Activated CD4-positive, alpha-beta T cell treated with anti-CD3 and anti-CD28 coated beads, Interleukin-2, Interleukin-4, amounts not matched to agents 100 ng/mL and 50 ng/mL, durations not matched to agents 16 hours and 8 hours (primary cell): Measurements from ENCODE around the gene MYO15B.

Experiments used
- DNase-seq: peaks from one replicate; pipeline ENCODE4 v3.0.0-alpha.2; 2020; ENCODE audit warnings: low spot score

MYO15B gene

GRCh38 chr17:75639771-75640555, 52.4 kb downstream of the MYO15B start:
- no peak for DNase-seq

- no peak for DNase-seq
Measured at GRCh38 chr17:75640556-75641119, 53.0 kb downstream of the MYO15B start.

GRCh38 chr17:75641343-75641742, 53.7 kb downstream of the MYO15B start:
- no peak for DNase-seq

- DNase-seq: no peak
Measured at GRCh38 chr17:75642182-75642783, 54.7 kb downstream of the MYO15B start.

GRCh38 chr17:75642784-75643642, 55.4 kb downstream of the MYO15B start:
- no peak for DNase-seq

- DNase-seq: no peak
Measured at GRCh38 chr17:75643643-75644017, 56.0 kb downstream of the MYO15B start.

GRCh38 chr17:75645501-75645888, 57.9 kb downstream of the MYO15B start:
- no peak for DNase-seq

- DNase-seq: no peak
Measured at GRCh38 chr17:75645889-75646637, 58.5 kb downstream of the MYO15B start.

GRCh38 chr17:75646638-75646992, 59.0 kb downstream of the MYO15B start:
- DNase-seq: no peak

GRCh38 chr17:75647061-75647460, 59.5 kb downstream of the MYO15B start:
- DNase-seq: no peak

GRCh38 chr17:75647921-75648320, 60.3 kb downstream of the MYO15B start:
- DNase-seq: no peak

GRCh38 chr17:75649687-75650086, 62.1 kb downstream of the MYO15B start:
- DNase-seq: no peak

GRCh38 chr17:75650874-75651273, 63.3 kb downstream of the MYO15B start:
- no peak for DNase-seq

GRCh38 chr17:75652341-75652740, 64.7 kb downstream of the MYO15B start:
- no peak for DNase-seq

- peak; percentile 18 for DNase-seq
Measured at GRCh38 chr17:75652934-75653549, 65.4 kb downstream of the MYO15B start.

- DNase-seq: no peak
Measured at GRCh38 chr17:75654176-75654575, 66.6 kb downstream of the MYO15B start.

GRCh38 chr17:75658237-75658636, 70.6 kb downstream of the MYO15B start:
- DNase-seq: no peak

- no peak for DNase-seq
Measured at GRCh38 chr17:75661531-75661930, 73.9 kb downstream of the MYO15B start.

GRCh38 chr17:75662511-75662910, 74.9 kb downstream of the MYO15B start:
- no peak for DNase-seq

- no peak for DNase-seq
Measured at GRCh38 chr17:75664099-75664549, 76.5 kb downstream of the MYO15B start.

- DNase-seq: no peak
Measured at GRCh38 chr17:75665981-75666380, 78.4 kb downstream of the MYO15B start.
